K562 (cell line): ENCODE results near the gene GJA9. TPM values are rescaled to one million over a fixed set of nuclear protein-coding genes. Genes with fewer than 3 reads are reported as not detected.

Experiments used
- ATAC-seq: fragments of 200-7000 bp; cut with Tn5 transposase; 3 replicates; pipeline ENCODE4 v1.9.1; 2020; ENCODE audit warnings: moderate library complexity
- BruUV-seq: library from RNA; stranded (reverse); fragments of 400-500 nt; replicated peaks from 2 replicates; lab custom pipeline; 2021; lab: Mats Ljungman, UMichigan
- CTCF ChIA-PET: fragments of 300-600 bp; formaldehyde crosslinking; extraction: SDS; loops from one replicate; lab custom pipeline; 2021; ENCODE audit warnings: low intra/inter-chr PET ratio; lab: Yijun Ruan, JAX
- POLR2A ChIA-PET: fragments of 300-600, 350-650 bp; sonication (Branson Sonifier 250); formaldehyde crosslinking; extraction: SDS; loops from one replicate; lab custom pipeline; 2021; ENCODE audit warnings: antibody characterized with exemption, inconsistent platforms; lab: Yijun Ruan, JAX
- DNase-seq, 4 experiments: peaks; one replicate each; pipeline versions ENCODE4 v3.0.0 to v3.0.0-alpha.2; 2011 to 2018; ENCODE audit warnings: low spot score in 3 of 4, mixed read lengths in 3 of 4; ENCODE audit errors: extremely low read depth in 1 of 4
- FAIRE-seq: peaks from 2 replicates; lab custom pipeline; 2011; peaks lifted over from hg19 to GRCh38; lab: Jason Lieb, UNC
- H2AFZ ChIP-seq: 2 replicates; pipeline ENCODE4 v1.6.0; 2011; ENCODE audit warnings: low read depth, low read length, control low read depth, inconsistent platforms
- H3K27ac ChIP-seq: fragments of 200-600 bp; 3 replicates; pipeline ENCODE4 v1.8.0; 2011; ENCODE audit warnings: low read depth, mild to moderate bottlenecking, control low read depth, inconsistent platforms, low read length, moderate library complexity, mixed read lengths; ENCODE audit errors: extremely low read depth
- H3K27me3 ChIP-seq, 2 experiments: fragments of 300-600 bp in 1 of 2; 2 replicates in 1 of 2; 3 replicates in 1 of 2; pipeline versions ENCODE4 v1.6.0 to v1.8.0; 2011; ENCODE audit warnings: inconsistent platforms in 2 of 2, low read length in 2 of 2, mild to moderate bottlenecking in 1 of 2, mixed read lengths in 1 of 2, moderate library complexity in 1 of 2; ENCODE audit not compliant: control insufficient read depth in 2 of 2, insufficient read depth in 2 of 2
- H3K36me3 ChIP-seq: fragments of 300-600 bp; 3 replicates; pipeline ENCODE4 v1.8.0; 2011; ENCODE audit warnings: mild to moderate bottlenecking, low read length, inconsistent platforms; ENCODE audit not compliant: control insufficient read depth, insufficient read depth
- H3K4me1 ChIP-seq, 2 experiments: fragments of 200-600 bp in 1 of 2; replicated peaks in 1 of 2; 2 replicates in 1 of 2; 3 replicates in 1 of 2; pipeline versions ENCODE4 v1.5.1 to v1.8.0; 2011; ENCODE audit warnings: inconsistent platforms in 2 of 2, low read length in 2 of 2, mild to moderate bottlenecking in 1 of 2, mixed read lengths in 1 of 2, moderate library complexity in 1 of 2; ENCODE audit not compliant: control insufficient read depth in 2 of 2, insufficient read depth in 2 of 2
- H3K4me2 ChIP-seq: 2 replicates; pipeline ENCODE4 v1.6.1; 2011; ENCODE audit warnings: low read length, control low read depth, inconsistent platforms, mixed read lengths; ENCODE audit not compliant: insufficient read depth
- H3K4me3 ChIP-seq: fragments of 200-600 bp; sonication (generic), shearing (Covaris generic); 2 replicates; pipeline ENCODE4 v1.5.1; 2016; ENCODE audit warnings: control low read depth, inconsistent platforms
- H3K79me2 ChIP-seq: fragments of 200-600 bp; 3 replicates; pipeline ENCODE4 v1.8.0; 2011; ENCODE audit warnings: low read length, inconsistent platforms; ENCODE audit not compliant: control insufficient read depth, insufficient read depth
- H3K9ac ChIP-seq, 2 experiments: 2 replicates each; pipeline versions ENCODE4 v1.6.0 to v1.6.1; 2011; ENCODE audit warnings: low read depth in 2 of 2, low read length in 2 of 2, control low read depth in 1 of 2, inconsistent platforms in 1 of 2, mild to moderate bottlenecking in 1 of 2, mixed read lengths in 1 of 2; ENCODE audit not compliant: insufficient read depth in 1 of 2
- H3K9me1 ChIP-seq: one replicate; pipeline ENCODE4 v1.6.0; 2011; ENCODE audit warnings: inconsistent platforms, mild to moderate bottlenecking, low read length, moderate library complexity; ENCODE audit not compliant: control insufficient read depth, insufficient read depth
- H3K9me3 ChIP-seq: replicated peaks from 2 replicates; pipeline ENCODE4 v1.5.1; 2011; ENCODE audit warnings: low read depth, low read length, inconsistent platforms; ENCODE audit not compliant: control insufficient read depth, insufficient read depth
- H4K20me1 ChIP-seq: replicated peaks from 2 replicates; pipeline ENCODE4 v1.6.1; 2011; ENCODE audit warnings: low read length, inconsistent platforms, mixed read lengths; ENCODE audit not compliant: control insufficient read depth, insufficient read depth
- ARID3A ChIP-seq: IDR thresholded peaks from 2 replicates; pipeline ENCODE4 v1.6.1; 2012; ENCODE audit warnings: low read depth, low read length, improper control_type of control experiment, borderline replicate concordance
- HNRNPL ChIP-seq: fragments of 200-400 bp; formaldehyde crosslinking; IDR thresholded peaks from 2 replicates; pipeline ENCODE4 v1.6.1; 2017; ENCODE audit warnings: low read depth, mild to moderate bottlenecking, low read length
- LARP7 ChIP-seq: fragments of 450-650 bp; IDR thresholded peaks from 2 replicates; pipeline ENCODE4 v1.6.1; 2016
- RFX5 ChIP-seq: IDR thresholded peaks from 2 replicates; pipeline ENCODE4 v1.6.1; 2011; ENCODE audit warnings: low read depth, mild to moderate bottlenecking, improper control_type of control experiment, low read length
- SP2 ChIP-seq: IDR thresholded peaks from 2 replicates; pipeline ENCODE4 v1.6.1; 2011; ENCODE audit warnings: mild to moderate bottlenecking, low read depth, low read length, moderate library complexity; ENCODE audit not compliant: poor library complexity, severe bottlenecking; ENCODE audit errors: extremely low read depth
- SRSF7 ChIP-seq: fragments of 200-400 bp; formaldehyde crosslinking; optimal IDR thresholded peaks from 2 replicates; pipeline ENCODE3; 2017; ENCODE audit warnings: mild to moderate bottlenecking, low read depth, low read length
- TAL1 ChIP-seq: fragments of 450-650 bp; IDR thresholded peaks from 2 replicates; pipeline ENCODE4 v1.6.1; 2016; ENCODE audit warnings: mild to moderate bottlenecking
- ZC3H8 ChIP-seq: fragments of 450-650 bp; IDR thresholded peaks from 2 replicates; pipeline ENCODE4 v1.6.1; 2017
- WGBS: fragments of 100-300 bp; shearing (Covaris generic); methylation state at CpG from one replicate; pipeline ENCODE4 v1.1.6; 2016; ENCODE audit warnings: low coverage, mixed read lengths; ENCODE audit not compliant: insufficient coverage; ENCODE audit errors: missing lambda C conversion rate; 5-methylcytosine and 5-hydroxymethylcytosine counted together
- in situ Hi-C: fragments of 300-500 bp; cut with MboI; formaldehyde crosslinking; loops from 4 replicates; pipeline ENCODE4 v1.15.0; 2018; ENCODE audit warnings: inconsistent platforms, mixed read lengths
- intact Hi-C: fragments of 100-400 bp; cut with micrococcal nuclease; formaldehyde crosslinking; loops from 2 replicates; pipeline ENCODE4 v1.14.2; 2022
- polyA plus RNA-seq, 8 experiments: library from polyadenylated mRNA; depleted of rRNA in 4 of 8; stranded (reverse) in 5 of 8; unstranded in 3 of 8; fragments of >200 nt; fragmentation: Nextera tagmentation in 2 of 8; fragmentation: Illumina TruSeq in 1 of 8; extraction: Ambion mirVana in 2 of 8; extraction: Trizol in 1 of 8; gene quantifications; 2 replicates each; pipeline versions ENCODE4 v1.2.1 to v1.2.3, GENCODE V29; 2011 to 2014; ENCODE audit warnings: inconsistent platforms in 1 of 8, missing spikeins in 1 of 8
- total RNA-seq, 7 experiments: library from RNA; depleted of rRNA in 6 of 7; stranded (reverse); fragments of >200 nt in 6 of 7; fragmentation: Illumina TruSeq in 2 of 7; extraction: Trizol in 2 of 7; gene quantifications; 2 replicates each; pipeline versions ENCODE4 v1.2.1 to v1.2.3, GENCODE V29; 2011 to 2021; ENCODE audit warnings: low replicate concordance in 1 of 7

The GJA9 gene
- total and polyA plus RNA-seq, 9 of the 15 experiments (the other 6 are each of a cell fraction or from before 2014, with no cell fraction given), result not detected

- BruUV-seq, result no TSS peak
- no peak overlapping the region for H3K27ac ChIP-seq
These were observed 48.2 kb downstream of the GJA9 start for GRCh38 chr1:38833146-38833545.

More at GRCh38 chr1:38833146-38833545, 48.2 kb downstream of the GJA9 start:
- Histone ChIP-seq H3K36me3 (peaks cover under 1% of the 10 kb centered on the region; the same call in 1 of the 3 replicates), H3K9me1 (no peaks in the 10 kb centered on the region), H3K4me3 (no peak overlapping the region), H4K20me1 (no peaks in the 10 kb centered on the region), H2AFZ (no peak overlapping the region), H3K9ac (no peak overlapping the region; a peak in 1 of 4 replicates), H3K27me3 (0 out of 5 replicates have a peak, but pooled peaks cover 0 to 3% of the 10 kb centered on the region in 2 experiments), H3K79me2 (no peaks in the 10 kb centered on the region), H3K9me3 (no peaks in the 10 kb centered on the region), H3K4me2 (no peak overlapping the region), H3K4me1 (peaks cover 0 to 9% of the 10 kb centered on the region in 2 experiments; a peak in 2 of 5 replicates)
- POLR2A ChIA-PET, result interaction anchor here (0.9 to 1.3 kb wide), 2 partner anchors 11 to 213 kb away, joined by 3 to 5 read pairs; no protein-coding TSS in a partner anchor
- DNase-seq (no peak), FAIRE-seq (no peak), ATAC-seq (no peak)
- in situ Hi-C loops (loop anchor here (5.0 kb wide), 1 partner anchor 791 kb away; no protein-coding TSS in a partner anchor), intact Hi-C loops (no loop called here)
- CTCF ChIA-PET, result interaction anchor here (0.6 to 1.0 kb wide), 2 partner anchors 223 to 843 kb away, joined by 3 to 5 read pairs; partner anchors contain the start of gene SF3A3
- TF ChIP-seq ARID3A (no peak), HNRNPL (no peak), RFX5 (no peak), ZC3H8 (no peak), TAL1 (no peak), SRSF7 (no peak), LARP7 (no peak), SP2 (no peak)
- 37% methylated on average over 3 of the region's 3 CpGs for WGBS
